HG03439 (cell line): ENCODE measurements around the gene DENND5B.
A peak's percentile ranks its signal among the peaks of the same experiment; 100 is the strongest.
"Not testable (repeated sequence)": the region's sequence is repeated elsewhere in the genome, so short reads cannot be mapped to it uniquely, and the experiment has no call there.

Experiments
- ATAC-seq: cut with Tn5 transposase; IDR thresholded peaks from one replicate; pipeline ENCODE4 v1.9.1; 2021; ENCODE audit warnings: mild to moderate bottlenecking, moderate library complexity; ENCODE audit not compliant: unreplicated experiment

DENND5B gene

DNA sequence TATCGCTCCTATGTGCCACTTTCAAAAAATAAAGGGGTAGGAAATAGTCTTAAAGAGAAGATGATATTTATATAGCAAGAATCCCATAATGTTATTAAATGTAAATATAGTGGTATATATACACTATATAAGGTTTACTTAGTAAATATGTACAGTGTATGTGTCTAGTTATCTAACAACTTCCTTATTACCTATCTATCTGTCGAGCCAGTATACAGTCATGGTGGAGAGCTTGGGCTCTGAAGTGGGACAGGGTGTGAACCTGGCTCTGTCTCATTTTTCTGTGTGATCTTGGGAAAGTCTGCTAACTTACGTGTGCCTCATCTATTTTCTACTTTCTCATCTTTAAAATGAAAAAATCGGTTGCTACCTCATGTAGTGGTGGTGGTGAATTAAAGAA lies 202.2 kb downstream of the DENND5B start:
- no peak for ATAC-seq

DNA sequence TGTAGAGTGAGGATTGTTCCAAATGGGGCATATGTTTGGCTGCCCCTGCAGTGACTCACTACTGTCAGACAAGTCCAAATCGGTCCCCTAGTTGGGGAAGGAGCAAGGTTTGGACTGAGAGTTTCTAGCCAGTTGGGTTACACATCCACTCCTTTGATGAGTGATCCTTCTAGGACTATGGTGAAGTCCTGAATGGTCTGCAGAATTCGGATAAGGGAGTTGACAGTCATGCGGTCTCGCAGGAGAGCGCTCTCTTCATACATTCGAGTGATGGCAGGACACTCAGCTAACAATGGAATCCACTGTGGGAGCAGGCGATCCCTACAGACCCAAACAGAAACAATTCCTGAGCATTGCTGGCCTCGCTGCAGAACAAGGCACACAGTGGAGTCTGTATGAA lies 203.5 kb downstream of the DENND5B start:
- ATAC-seq, result no peak

- no peak for ATAC-seq
Observed at GRCh38 chr12:31387011-31387410, 203.9 kb downstream of the DENND5B start.

DNA sequence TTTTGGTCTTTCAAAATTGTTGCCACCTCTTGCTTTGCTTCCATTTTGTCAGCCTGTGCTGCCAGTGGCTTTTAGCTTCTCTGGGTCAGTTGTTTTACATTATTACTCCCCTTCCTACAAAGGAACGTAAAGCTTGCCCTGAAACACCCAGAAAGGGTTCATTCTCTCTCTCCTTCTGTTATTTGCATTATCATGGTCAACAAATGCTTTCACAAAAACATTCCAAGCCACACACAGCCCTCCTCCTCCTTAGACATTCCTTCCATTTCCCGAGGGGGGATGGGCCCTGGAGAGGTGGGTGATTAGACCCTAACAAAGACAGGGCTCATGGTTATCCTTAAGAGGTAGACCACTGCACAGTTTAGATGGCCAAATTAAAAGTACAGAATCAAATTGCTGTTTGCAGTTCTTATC lies 204.6 kb downstream of the DENND5B start:
- no peak for ATAC-seq

DNA sequence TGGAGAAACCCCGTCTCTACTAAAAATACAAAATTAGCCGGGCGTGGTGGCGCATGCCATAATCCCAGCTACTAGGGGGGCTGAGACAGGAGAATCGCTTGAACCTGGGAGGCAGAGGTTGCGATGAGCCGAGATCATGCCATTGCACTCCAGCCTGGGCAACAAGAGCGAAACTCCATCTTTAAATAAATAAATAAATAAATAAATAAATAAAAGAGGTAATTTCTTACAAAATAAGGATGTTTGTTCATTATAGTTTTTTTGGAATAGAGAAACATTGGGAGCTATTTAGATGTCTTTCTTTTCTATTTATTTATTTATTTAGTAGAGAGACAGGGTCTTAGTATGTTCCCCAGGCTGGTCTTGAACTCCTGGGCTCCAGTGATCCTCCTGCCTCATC lies 213.7 kb downstream of the DENND5B start:
- ATAC-seq, result not testable (repeated sequence)

- ATAC-seq, result not testable (repeated sequence)
Observed at GRCh38 chr12:31375422-31375821, 215.5 kb downstream of the DENND5B start.

DNA sequence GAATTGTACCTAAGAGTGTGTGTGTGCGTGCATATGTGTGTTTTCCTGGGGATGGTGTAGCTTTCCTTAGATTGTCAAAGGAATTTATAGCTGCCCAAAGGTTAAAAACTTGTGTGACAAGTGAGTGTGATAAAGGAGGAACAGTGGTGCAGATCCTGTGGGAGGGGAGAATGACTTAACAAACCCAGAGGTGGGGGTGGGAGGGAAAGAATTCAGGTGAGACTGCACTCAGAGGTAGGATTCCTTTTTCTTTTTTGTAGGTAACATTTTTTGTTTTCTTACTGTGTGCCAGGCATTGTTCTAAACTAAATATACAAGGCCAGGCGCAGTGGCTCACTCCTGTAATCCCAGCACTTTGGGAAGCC lies 219.7 kb downstream of the DENND5B start:
- ATAC-seq, result no peak

GRCh38 chr12:31370531-31371255 lies 220.2 kb downstream of the DENND5B start:
- no peak for ATAC-seq

- no peak for ATAC-seq
Observed at GRCh38 chr12:31369712-31370521, 221.0 kb downstream of the DENND5B start.

DNA sequence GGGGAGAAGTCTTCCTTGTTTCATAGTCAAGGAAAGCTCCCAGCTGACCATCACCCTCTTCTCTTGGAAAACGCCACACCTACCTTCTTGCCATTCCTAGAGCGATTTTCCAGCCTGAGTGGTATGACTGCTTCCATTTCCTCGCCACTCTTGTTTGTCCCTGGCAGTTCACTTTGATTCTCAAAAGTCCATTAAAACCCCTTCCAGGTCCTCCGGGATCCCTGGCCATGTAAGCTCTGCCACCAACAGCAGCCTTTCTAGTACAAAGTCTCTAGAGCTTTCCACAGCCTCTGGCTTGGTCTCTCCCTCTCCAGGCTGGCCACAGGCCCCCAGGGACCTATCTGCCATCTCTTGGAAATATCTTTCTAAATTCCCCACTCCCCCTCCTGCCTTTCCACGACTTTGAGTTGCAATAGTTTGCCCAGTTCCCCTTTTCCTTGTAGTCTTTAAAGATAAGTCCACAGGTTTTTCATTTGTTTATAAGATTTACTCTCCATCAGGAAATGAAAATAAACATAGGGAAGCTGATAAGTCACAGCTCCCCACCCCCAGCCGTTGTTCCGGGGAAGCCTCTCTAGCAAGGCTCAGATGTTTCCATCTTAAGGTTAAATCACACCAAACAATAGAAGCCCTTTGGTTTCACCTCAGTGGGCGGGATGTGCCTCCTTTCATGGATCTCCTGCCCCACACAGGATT lies 222.1 kb downstream of the DENND5B start:
- ATAC-seq, result no peak

DNA sequence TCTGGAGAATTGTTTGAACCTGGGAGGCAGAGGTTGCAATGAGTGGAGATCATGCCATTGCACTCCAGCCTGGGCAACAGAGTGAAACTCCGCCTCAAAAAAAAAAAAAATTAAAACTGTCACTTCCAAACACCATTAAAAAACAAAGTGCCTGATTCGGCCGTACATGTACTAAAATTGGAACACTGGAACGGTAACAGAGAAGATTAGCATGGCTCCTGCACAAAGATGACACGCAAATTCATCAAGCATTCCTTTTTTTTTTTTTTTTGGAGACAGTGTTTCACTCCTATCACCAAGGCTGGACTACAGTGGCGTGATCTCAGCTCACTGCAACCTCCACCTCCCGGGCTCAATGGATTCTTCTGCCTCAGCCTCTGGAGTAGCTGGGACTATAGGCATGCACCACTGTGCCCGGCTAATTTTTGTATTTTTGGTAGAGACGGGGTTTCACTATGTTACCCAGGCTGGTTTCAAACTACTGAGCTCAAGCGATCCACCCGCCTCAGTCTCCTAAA lies 224.8 kb downstream of the DENND5B start:
- no peak for ATAC-seq

DNA sequence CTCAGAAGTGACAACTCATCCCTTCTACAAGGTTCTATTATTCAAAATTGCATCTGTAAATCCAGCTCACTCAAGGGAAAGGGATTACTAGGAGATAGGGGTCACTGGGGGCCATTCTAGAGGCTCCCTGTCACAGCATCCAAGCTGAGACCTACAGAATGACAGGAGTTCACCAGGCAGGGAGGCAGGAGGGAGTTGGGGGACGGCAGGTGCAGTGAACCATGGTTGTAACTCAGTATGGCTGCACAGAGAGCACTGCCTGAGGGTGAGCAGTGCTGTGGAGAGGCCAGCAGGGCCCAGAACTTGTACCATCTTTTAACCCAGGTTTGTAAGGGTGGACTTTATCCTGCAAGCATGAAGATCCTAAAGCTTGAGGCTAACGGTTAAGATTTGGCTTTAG lies 227.1 kb downstream of the DENND5B start:
- ATAC-seq, result no peak

GRCh38 chr12:31363416-31363809 lies 227.5 kb downstream of the DENND5B start:
- ATAC-seq, result no peak

DNA sequence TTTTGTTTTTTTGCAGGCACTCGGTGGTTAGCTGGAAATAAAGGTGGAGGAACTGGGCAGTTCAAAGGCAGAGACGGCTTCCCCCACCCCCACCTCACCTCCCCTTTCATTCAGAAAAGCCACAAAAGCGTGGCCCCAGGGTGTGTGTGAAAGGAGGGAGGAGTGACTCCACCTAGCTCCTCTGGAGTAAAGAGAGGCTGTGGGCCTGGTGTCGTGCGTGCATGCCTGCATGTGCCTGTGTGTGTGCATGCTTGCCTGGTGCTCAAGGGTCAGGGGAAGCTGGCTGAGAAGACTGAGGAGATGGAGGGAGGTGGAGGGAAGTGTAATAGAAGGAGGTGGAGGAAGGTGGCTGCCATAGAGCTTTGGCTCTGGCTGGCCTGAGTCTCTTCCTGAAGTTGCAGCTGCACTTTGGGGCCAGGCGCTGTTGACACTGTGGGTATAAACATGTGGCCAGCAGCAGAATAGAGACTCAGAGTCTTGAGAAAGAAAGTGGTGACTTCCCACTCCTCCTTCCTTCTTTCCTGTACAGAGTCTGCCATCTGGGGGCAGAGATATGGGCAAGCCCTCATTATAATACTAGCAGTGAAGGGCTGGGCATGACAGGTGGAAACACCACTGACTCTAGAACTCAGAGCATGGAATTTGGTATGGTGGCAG lies 228.0 kb downstream of the DENND5B start:
- peak; percentile 76 for ATAC-seq

- peak; percentile 29 for ATAC-seq
Observed at GRCh38 chr12:31362115-31362758, 228.7 kb downstream of the DENND5B start.

DNA sequence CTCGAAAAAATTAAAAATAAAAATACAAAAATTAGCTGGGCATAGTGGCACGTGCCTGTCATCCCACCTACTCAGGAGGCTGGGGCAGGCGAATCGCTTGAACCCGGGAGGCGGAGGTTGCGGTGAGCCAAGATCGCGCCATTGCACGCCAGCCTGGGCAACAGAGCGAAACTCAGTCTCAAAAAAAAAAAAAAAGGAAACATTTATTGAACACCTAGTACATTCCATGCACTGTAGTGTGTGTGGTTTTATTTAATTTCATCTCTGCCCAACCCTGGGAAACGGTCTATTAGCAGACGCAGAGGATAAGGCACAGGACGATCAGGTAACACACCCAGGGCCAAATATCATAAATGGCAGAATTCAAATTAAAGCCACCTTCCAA lies 229.2 kb downstream of the DENND5B start:
- ATAC-seq, result no peak

GRCh38 chr12:31355747-31356107 lies 235.2 kb downstream of the DENND5B start:
- no peak for ATAC-seq

- no peak for ATAC-seq
Observed at GRCh38 chr12:31353750-31354708, 236.9 kb downstream of the DENND5B start.

DNA sequence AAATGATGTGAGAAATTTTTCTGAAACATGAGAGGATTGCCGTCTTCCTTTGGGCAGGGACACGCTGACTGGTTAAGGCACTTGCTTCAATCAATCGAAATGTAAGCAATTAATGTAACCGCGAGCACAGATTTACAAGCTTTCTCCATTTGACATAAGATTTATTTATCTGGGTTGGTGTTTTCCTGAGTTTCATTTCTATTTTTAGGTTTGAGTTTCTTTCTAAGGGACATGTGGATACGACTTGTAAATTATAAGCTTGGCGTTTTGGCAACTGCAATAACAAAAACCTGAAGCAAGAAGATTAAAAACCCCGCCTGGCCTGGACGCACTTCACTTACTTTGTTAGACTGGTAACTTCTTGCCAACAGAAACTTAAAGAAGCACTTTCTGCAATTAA lies 244.7 kb downstream of the DENND5B start:
- no peak for ATAC-seq

DNA sequence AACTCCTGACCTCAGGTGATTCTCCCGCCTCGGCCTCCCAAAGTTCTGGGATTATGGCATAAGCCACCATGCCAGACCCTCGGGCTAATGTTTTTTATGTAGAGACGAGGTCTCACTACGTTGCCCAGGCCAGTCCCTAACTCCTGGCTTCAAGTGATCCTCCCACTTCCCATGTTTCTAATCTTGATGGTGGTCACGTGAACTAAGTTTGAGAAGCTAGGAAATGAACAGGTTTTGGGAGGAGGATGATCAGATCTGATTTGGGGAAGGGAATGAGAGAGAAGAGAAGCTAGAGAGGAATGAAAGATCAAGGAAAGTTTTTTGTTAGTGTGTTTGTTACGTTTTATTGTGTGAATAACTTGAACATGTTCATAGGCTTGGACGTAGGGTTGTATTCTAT lies 247.8 kb downstream of the DENND5B start:
- no peak for ATAC-seq
